Neural cell (in vitro differentiated cells): Measurements from ENCODE around the gene MYBPHL.

Experiments
- EP300 ChIP-seq: fragments of 450-650 bp; conservative IDR thresholded peaks from 2 replicates; pipeline ENCODE4 v1.6.1; 2014; ENCODE audit warnings: antibody characterized with exemption, mild to moderate bottlenecking, moderate library complexity; ENCODE audit not compliant: poor library complexity, severe bottlenecking
- EZH2 ChIP-seq: fragments of 200-600, 300-800 bp; shearing (Covaris generic), sonication (generic); IDR thresholded peaks from 2 replicates; pipeline ENCODE4 v1.6.1; 2014; ENCODE audit warnings: antibody characterized with exemption, low read length, borderline replicate concordance, mild to moderate bottlenecking; ENCODE audit not compliant: insufficient read depth, poor library complexity, severe bottlenecking
- MXI1 ChIP-seq: fragments of 450-650 bp; conservative IDR thresholded peaks from 2 replicates; pipeline ENCODE4 v1.6.1; 2014; ENCODE audit warnings: antibody characterized with exemption, mild to moderate bottlenecking; ENCODE audit not compliant: poor library complexity, severe bottlenecking
- POLR2AphosphoS5 ChIP-seq: IDR thresholded peaks from 2 replicates; pipeline ENCODE4 v1.6.1; 2012
- RAD21 ChIP-seq: fragments of 450-650 bp; conservative IDR thresholded peaks from 2 replicates; pipeline ENCODE4 v1.6.1; 2014; ENCODE audit warnings: antibody characterized with exemption, mild to moderate bottlenecking, moderate library complexity
- REST ChIP-seq: IDR thresholded peaks from 2 replicates; pipeline ENCODE4 v1.6.1; 2012; ENCODE audit warnings: borderline replicate concordance
- SMC3 ChIP-seq: fragments of 450-650 bp; conservative IDR thresholded peaks from 2 replicates; pipeline ENCODE4 v1.6.1; 2014; ENCODE audit warnings: antibody characterized with exemption, mild to moderate bottlenecking, moderate library complexity; ENCODE audit not compliant: poor library complexity
- TAF1 ChIP-seq: IDR thresholded peaks from 2 replicates; pipeline ENCODE4 v1.6.1; 2012; ENCODE audit warnings: low read depth
- TF ChIP-seq, protein P1 (sequence below): fragments of 450-650 bp; IDR thresholded peaks from 2 replicates; pipeline ENCODE4 v1.5.1; 2014; ENCODE audit warnings: antibody characterized with exemption, mild to moderate bottlenecking, moderate library complexity; ENCODE audit not compliant: poor library complexity, severe bottlenecking

DNA sequence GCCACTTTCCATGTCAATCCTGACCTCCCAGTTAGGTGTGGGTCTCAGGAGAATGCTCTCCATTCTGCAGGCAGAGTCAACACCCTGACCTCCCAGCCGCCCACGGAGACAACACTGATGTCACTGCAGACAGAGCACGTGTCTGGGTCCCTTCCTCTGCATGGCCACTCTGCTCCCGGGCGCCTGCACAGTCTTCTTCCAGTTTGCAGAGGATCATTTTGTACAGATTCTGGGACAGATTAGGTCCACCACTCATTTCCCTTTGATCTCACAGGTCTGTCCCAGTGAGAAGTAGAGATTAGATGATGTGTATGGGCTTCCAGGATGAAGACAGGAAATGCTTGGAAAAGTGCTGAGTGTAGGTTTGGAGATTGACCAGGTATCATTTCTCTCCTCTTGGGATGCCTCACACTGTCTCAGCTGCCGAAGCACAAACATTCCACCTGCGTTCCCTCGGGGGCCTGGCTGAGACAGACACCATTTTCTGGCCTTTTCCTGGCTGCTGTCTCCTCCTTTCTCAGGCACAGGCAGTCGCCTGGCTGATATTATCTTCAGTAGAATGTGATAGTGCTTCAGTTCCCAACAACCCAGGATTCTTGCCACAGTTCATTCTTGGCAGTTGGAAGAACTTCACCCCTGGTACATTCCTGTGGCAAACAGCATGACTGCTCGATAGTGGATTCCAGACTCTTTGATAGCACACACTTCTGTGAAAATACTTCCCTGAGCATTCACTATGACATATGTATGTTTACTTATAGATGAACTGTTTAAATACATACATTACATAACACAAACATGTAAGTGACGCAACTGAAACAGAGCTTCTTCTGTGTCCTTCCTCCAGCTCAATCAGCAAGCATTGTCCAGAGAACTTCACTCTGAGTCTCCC is 7.9 kb downstream of the MYBPHL start:
- TF ChIP-seq, protein P1, sequence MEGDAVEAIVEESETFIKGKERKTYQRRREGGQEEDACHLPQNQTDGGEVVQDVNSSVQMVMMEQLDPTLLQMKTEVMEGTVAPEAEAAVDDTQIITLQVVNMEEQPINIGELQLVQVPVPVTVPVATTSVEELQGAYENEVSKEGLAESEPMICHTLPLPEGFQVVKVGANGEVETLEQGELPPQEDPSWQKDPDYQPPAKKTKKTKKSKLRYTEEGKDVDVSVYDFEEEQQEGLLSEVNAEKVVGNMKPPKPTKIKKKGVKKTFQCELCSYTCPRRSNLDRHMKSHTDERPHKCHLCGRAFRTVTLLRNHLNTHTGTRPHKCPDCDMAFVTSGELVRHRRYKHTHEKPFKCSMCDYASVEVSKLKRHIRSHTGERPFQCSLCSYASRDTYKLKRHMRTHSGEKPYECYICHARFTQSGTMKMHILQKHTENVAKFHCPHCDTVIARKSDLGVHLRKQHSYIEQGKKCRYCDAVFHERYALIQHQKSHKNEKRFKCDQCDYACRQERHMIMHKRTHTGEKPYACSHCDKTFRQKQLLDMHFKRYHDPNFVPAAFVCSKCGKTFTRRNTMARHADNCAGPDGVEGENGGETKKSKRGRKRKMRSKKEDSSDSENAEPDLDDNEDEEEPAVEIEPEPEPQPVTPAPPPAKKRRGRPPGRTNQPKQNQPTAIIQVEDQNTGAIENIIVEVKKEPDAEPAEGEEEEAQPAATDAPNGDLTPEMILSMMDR: no peak
- no peak for TF ChIP-seq POLR2AphosphoS5
- TF ChIP-seq REST: no peak
- TF ChIP-seq EZH2: no peak
- no peak for TF ChIP-seq MXI1
- no peak for TF ChIP-seq TAF1
- no peak for TF ChIP-seq RAD21
- TF ChIP-seq EP300: no peak
- TF ChIP-seq SMC3: no peak
